HUES64 (cell line): ENCODE data around the gene PRDX2.

Experiments
- H3K27ac ChIP-seq: 2 replicates; pipeline ENCODE4 v1.7.0; 2013; ENCODE audit warnings: low read depth, low read length, inconsistent platforms
- H3K27me3 ChIP-seq: 2 replicates; pipeline ENCODE4 v1.6.1; 2013; ENCODE audit warnings: mild to moderate bottlenecking, low read length; ENCODE audit not compliant: insufficient read depth
- H3K36me3 ChIP-seq: 2 replicates; pipeline ENCODE4 v1.6.1; 2013; ENCODE audit warnings: mild to moderate bottlenecking, low read length; ENCODE audit not compliant: insufficient read depth
- H3K4me1 ChIP-seq: 2 replicates; pipeline ENCODE4 v1.6.1; 2013; ENCODE audit warnings: mild to moderate bottlenecking, low read length, moderate library complexity; ENCODE audit not compliant: insufficient read depth
- H3K4me3 ChIP-seq: 2 replicates; pipeline ENCODE4 v1.5.1; 2013; ENCODE audit warnings: mild to moderate bottlenecking, low read length, moderate library complexity
- H3K9ac ChIP-seq: 2 replicates; pipeline ENCODE4 v1.6.1; 2013; ENCODE audit warnings: mild to moderate bottlenecking, low read depth, low read length
- H3K9me3 ChIP-seq: 2 replicates; pipeline ENCODE4 v1.6.1; 2013; ENCODE audit warnings: low read depth, low read length; ENCODE audit not compliant: insufficient read depth
- WGBS: fragments of 150-250, 120-280 bp; methylation state at CpG from one replicate; pipeline ENCODE4 v1.1.7; 2013; ENCODE audit warnings: missing lambda C conversion rate; 5-methylcytosine and 5-hydroxymethylcytosine counted together

The PRDX2 gene

DNA sequence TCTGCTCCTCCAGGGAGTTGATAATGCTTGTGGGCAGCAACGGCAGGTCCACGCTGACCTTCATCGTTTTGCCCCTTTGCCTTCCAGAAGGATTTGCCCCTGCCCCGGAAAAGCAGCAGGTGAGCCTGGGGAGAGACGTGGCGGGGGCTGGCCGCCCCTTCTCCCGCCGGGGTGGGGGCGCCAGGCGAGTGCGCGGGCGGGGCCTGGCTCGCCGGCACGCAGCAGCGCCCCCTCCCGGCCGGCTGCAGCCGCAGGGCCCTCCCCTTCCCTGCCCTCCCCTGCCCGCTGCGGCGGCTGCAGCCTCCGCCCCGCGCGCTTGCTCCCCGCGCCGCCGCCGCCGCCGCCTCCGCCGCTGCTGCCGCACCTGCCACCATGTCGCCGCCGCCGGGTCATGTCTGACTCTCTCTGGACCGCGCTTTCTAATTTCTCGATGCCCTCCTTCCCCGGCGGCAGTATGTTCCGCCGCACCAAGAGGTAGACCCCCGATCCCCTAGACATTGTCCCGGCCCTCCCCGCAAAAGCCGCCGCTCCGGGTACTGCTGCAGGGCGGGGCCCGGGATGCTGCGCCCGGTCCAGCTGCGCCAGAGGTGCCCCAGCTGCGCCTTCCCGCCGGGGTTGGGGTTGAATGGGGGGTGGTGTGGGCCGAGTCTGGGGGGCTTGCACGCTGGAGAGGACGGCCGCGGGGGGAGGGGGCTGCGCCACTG lies 36.7 kb upstream of the PRDX2 start, which contains the start of gene MAST1:
Gene MAST1, plus strand, starts transcription at position 334 of the 704 bp plus-strand sequence. Its CDS starts 58 bp downstream, at position 392.
- H3K36me3 ChIP-seq: peaks cover 4% of the 10 kb centered on the region; the same call in 1 of the 2 replicates
- H3K4me1 ChIP-seq: peaks cover 19% of the 10 kb centered on the region
- 1% methylated on average over 69 of the region's 69 CpGs for WGBS
- H3K9me3 ChIP-seq: no peaks in the 10 kb centered on the region
- no peak within 1 kb of the TSS for H3K27ac ChIP-seq
- H3K27me3 ChIP-seq: peaks cover 43% of the 10 kb centered on the region
- H3K9ac ChIP-seq: peak within 1 kb of the TSS; percentile 65
- peak within 1 kb of the TSS; percentile 73 for H3K4me3 ChIP-seq

DNA sequence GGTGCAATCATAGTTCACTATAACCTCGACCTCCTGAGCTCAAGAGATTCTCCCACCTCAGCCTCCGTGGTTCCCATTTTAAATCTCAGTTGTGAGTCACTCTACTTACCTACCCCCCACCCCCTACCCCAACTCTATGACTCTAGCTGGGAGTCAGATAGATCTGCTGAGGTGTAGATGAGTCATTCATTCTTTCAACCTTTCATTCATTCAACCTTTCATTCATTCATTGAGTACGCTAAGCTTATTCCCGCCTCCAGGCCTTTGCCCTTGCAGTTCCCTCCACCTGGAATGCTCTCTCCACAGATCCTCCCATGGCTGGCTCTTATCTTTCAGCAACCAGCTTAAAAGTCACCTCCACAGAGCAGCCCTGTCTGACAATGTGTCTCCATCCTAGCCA lies 35.6 kb upstream of the PRDX2 start:
- Histone ChIP-seq H3K36me3 (no peaks in the 10 kb centered on the region), H3K4me1 (peaks cover 19% of the 10 kb centered on the region), H3K4me3 (no peak overlapping the region), H3K27me3 (peaks cover 50% of the 10 kb centered on the region), H3K9ac (no peak overlapping the region), H3K27ac (no peak overlapping the region), H3K9me3 (no peaks in the 10 kb centered on the region)
- WGBS: 57% methylated on average over 4 of the region's 4 CpGs

DNA sequence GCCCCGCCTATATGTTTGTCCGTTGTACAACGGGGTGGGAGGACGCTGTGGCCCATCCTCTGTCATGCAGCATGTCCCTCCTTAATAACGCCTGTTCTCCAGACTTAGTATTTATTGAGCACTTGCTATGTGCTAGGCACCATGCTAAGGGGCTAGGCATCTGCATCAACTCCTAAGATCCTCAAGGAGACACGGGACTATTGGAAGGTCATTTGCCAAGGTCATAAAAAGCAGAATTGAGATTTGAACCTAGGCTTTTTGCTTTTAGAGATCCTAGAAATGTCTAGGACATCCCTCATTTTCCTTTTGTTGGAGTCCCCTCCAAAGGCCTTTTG lies 34.9 kb upstream of the PRDX2 start:
- WGBS: 12% methylated on average over 6 of the region's 6 CpGs
- Histone ChIP-seq H3K27ac (no peak overlapping the region), H3K9me3 (no peaks in the 10 kb centered on the region), H3K36me3 (no peaks in the 10 kb centered on the region), H3K27me3 (peaks cover 58% of the 10 kb centered on the region), H3K4me1 (peaks cover 16% of the 10 kb centered on the region), H3K9ac (no peak overlapping the region), H3K4me3 (peak overlapping the region; percentile 65; the same call in 1 of the 2 replicates)

- H3K36me3 ChIP-seq: no peaks in the 10 kb centered on the region
- H3K9me3 ChIP-seq: no peaks in the 10 kb centered on the region
- no peak overlapping the region for H3K9ac ChIP-seq
- peak overlapping the region; percentile 65 for H3K4me3 ChIP-seq
- peaks cover 63% of the 10 kb centered on the region for H3K27me3 ChIP-seq
- H3K27ac ChIP-seq: no peak overlapping the region
- peaks cover 12% of the 10 kb centered on the region for H3K4me1 ChIP-seq
- 13% methylated on average over 39 of the region's 39 CpGs for WGBS
Observed at GRCh38 chr19:12834976-12835757, 33.6 kb upstream of the PRDX2 start.

- H3K9ac ChIP-seq: peak within 1 kb of the TSS; percentile 38; the same call in 1 of the 2 replicates
- no peak within 1 kb of the TSS; the same call in 1 of the 2 replicates for H3K27ac ChIP-seq
- H3K27me3 ChIP-seq: peaks cover 62% of the 10 kb centered on the region
- H3K4me3 ChIP-seq: peak within 1 kb of the TSS; percentile 65
- H3K9me3 ChIP-seq: no peaks in the 10 kb centered on the region
- peaks cover 10% of the 10 kb centered on the region for H3K4me1 ChIP-seq
- 9% methylated on average over 20 of the region's 20 CpGs for WGBS
- no peaks in the 10 kb centered on the region for H3K36me3 ChIP-seq
Observed at GRCh38 chr19:12834566-12834943, 33.0 kb upstream of the PRDX2 start, which contains the start of gene RTBDN. RTBDN (minus strand) TSS chr19:12834579; CDS start chr19:12829979, 4,600 bp downstream.

GRCh38 chr19:12833738-12834565 lies 32.4 kb upstream of the PRDX2 start:
- peaks cover 57% of the 10 kb centered on the region for H3K27me3 ChIP-seq
- WGBS: under 1% methylated on average over 58 of the region's 87 CpGs
- H3K4me1 ChIP-seq: peaks cover 10% of the 10 kb centered on the region

GRCh38 chr19:12833418-12833737 lies 31.8 kb upstream of the PRDX2 start:
- Histone ChIP-seq H3K4me3 (peak overlapping the region; percentile 36), H3K4me1 (peaks cover 10% of the 10 kb centered on the region), H3K27me3 (peaks cover 59% of the 10 kb centered on the region), H3K9ac (no peak overlapping the region), H3K36me3 (no peaks in the 10 kb centered on the region), H3K27ac (no peak overlapping the region), H3K9me3 (no peaks in the 10 kb centered on the region)
- WGBS: 6% methylated on average over 2 of the region's 5 CpGs

More at GRCh38 chr19:12833738-12834565, 32.4 kb upstream of the PRDX2 start:
- Histone ChIP-seq H3K27ac (no peak overlapping the region; the same call in 1 of the 2 replicates), H3K9ac (peak overlapping the region; percentile 38; the same call in 1 of the 2 replicates), H3K9me3 (no peaks in the 10 kb centered on the region), H3K36me3 (no peaks in the 10 kb centered on the region), H3K4me3 (peak overlapping the region; percentile 65)

- WGBS: 17% methylated on average over 23 of the region's 23 CpGs
- H3K9me3 ChIP-seq: no peaks in the 10 kb centered on the region
- H3K36me3 ChIP-seq: no peaks in the 10 kb centered on the region
- H3K27ac ChIP-seq: no peak overlapping the region
- H3K27me3 ChIP-seq: peaks cover 26% of the 10 kb centered on the region; the same call in 1 of the 2 replicates
- no peaks in the 10 kb centered on the region for H3K4me1 ChIP-seq
- peak overlapping the region; percentile 42 for H3K4me3 ChIP-seq
- no peak overlapping the region for H3K9ac ChIP-seq
Observed at GRCh38 chr19:12828494-12828893, 26.9 kb upstream of the PRDX2 start.

GRCh38 chr19:12825254-12826131 lies 23.9 kb upstream of the PRDX2 start:
- Histone ChIP-seq H3K4me3 (peak overlapping the region; percentile 52), H3K4me1 (no peaks in the 10 kb centered on the region), H3K9me3 (no peaks in the 10 kb centered on the region), H3K27ac (no peak overlapping the region), H3K27me3 (peaks cover 4% of the 10 kb centered on the region; the same call in 1 of the 2 replicates), H3K36me3 (no peaks in the 10 kb centered on the region), H3K9ac (no peak overlapping the region; the same call in 1 of the 2 replicates)
- WGBS: 9% methylated on average over 46 of the region's 46 CpGs

DNA sequence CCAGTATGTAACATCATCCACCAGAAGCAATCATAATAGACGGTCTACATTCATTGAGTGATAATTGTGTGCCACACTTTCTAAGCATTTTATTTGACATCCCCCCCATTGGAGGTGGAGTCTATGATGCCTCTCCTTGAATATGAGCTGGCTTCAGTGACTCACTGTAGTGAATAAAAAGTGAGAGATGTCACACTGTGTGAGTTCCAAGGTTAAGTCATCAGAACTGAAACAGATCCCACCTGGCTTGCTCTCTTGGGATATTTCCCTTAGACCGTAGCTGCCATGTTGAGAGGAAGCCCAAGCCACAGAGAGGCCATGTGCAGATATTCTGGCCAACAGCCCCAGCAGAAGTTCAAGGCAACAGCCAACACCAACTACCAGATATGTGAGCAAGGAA lies 20.2 kb upstream of the PRDX2 start:
- no peak overlapping the region for H3K4me3 ChIP-seq
- H3K9me3 ChIP-seq: no peaks in the 10 kb centered on the region
- H3K36me3 ChIP-seq: no peaks in the 10 kb centered on the region
- no peaks in the 10 kb centered on the region for H3K4me1 ChIP-seq
- H3K9ac ChIP-seq: no peak overlapping the region
- H3K27ac ChIP-seq: no peak overlapping the region
- H3K27me3 ChIP-seq: no peaks in the 10 kb centered on the region
- WGBS: 88% methylated on average over 2 of the region's 2 CpGs
